GM13976 (cell line): ENCODE data around the gene SCN4B.

Experiments
- DNase-seq: peaks from one replicate; pipeline ENCODE4 v3.0.0; 2012; ENCODE audit warnings: low spot score
- in situ Hi-C: fragments of 300-500 bp; cut with MboI; formaldehyde crosslinking; loops from one replicate; pipeline ENCODE4 v1.12.0; 2022; ENCODE audit warnings: low sequenced_read_pairs, mixed read lengths, inconsistent platforms; ENCODE audit not compliant: unreplicated experiment
- TF ChIP-seq, protein P1 (sequence below): IDR thresholded peaks from 2 replicates; pipeline ENCODE4 v1.5.1; 2012; ENCODE audit warnings: borderline replicate concordance, mild to moderate bottlenecking; ENCODE audit not compliant: insufficient read depth; ENCODE audit errors: extremely low read depth, missing control alignments, control extremely low read depth

SCN4B gene

GRCh38 chr11:118086913-118087768, 65.5 kb downstream of the SCN4B start, which contains the start of gene SMIM35:
SMIM35 (minus strand) TSS chr11:118086963; CDS start chr11:118086757, 206 bp downstream.
- in situ Hi-C loops, result no loop called here
- TF ChIP-seq, protein P1, sequence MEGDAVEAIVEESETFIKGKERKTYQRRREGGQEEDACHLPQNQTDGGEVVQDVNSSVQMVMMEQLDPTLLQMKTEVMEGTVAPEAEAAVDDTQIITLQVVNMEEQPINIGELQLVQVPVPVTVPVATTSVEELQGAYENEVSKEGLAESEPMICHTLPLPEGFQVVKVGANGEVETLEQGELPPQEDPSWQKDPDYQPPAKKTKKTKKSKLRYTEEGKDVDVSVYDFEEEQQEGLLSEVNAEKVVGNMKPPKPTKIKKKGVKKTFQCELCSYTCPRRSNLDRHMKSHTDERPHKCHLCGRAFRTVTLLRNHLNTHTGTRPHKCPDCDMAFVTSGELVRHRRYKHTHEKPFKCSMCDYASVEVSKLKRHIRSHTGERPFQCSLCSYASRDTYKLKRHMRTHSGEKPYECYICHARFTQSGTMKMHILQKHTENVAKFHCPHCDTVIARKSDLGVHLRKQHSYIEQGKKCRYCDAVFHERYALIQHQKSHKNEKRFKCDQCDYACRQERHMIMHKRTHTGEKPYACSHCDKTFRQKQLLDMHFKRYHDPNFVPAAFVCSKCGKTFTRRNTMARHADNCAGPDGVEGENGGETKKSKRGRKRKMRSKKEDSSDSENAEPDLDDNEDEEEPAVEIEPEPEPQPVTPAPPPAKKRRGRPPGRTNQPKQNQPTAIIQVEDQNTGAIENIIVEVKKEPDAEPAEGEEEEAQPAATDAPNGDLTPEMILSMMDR, result no peak

DNA sequence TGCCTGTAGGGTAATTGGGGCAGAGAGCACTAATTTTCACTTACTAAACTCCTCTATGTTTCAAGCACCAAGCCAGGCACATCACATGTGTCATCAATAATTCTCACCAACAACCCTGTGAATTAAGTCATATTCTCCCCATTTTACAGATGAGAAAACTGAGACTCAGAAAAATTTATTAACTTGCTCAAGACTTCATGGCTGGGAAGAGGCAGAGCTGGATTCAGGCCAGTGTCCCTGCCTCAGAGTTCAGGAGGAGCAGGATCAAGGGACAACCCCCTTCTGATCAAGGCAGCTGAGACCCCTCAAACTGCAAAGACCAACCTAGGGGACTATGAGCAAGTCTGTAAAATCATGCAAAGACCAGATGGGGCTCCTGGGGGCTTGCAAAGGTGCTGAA, 68.0 kb downstream of the SCN4B start:
- TF ChIP-seq, protein P1, result no peak
- in situ Hi-C loops, result no loop called here
- no peak for DNase-seq

More at GRCh38 chr11:118086913-118087768, 65.5 kb downstream of the SCN4B start, which contains the start of gene SMIM35:
- DNase-seq, result no peak

DNA sequence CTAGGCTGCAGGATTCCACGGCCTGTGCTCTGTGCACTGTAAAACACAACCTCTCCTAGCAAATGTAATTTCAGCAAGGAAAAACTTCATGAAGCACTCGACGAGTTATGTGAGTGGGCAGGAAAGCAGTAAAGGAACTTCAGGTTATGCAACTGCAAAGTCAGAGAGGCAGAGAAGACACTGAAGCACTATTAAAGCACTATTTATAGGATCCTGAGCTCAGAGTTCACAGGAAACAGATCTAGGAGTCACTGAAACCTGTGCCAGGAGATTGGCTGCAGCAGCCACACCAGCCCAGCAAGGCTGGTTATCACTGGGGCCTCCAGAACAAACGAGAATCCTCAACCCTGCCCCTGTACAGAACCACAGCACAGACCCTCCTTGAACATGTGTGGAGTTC, 68.4 kb downstream of the SCN4B start:
- in situ Hi-C loops, result no loop called here
- no peak for DNase-seq

More for the DNA sequence above, 68.4 kb downstream of the SCN4B start:
- TF ChIP-seq, protein P1, result no peak
